ENCODE results near the gene GDA. TPM values are rescaled to one million over a fixed set of nuclear protein-coding genes. Genes with fewer than 3 reads are reported as not detected.

GDA gene
- total RNA-seq, 1 donor from 2014 or later: 1.2 TPM

DNA sequence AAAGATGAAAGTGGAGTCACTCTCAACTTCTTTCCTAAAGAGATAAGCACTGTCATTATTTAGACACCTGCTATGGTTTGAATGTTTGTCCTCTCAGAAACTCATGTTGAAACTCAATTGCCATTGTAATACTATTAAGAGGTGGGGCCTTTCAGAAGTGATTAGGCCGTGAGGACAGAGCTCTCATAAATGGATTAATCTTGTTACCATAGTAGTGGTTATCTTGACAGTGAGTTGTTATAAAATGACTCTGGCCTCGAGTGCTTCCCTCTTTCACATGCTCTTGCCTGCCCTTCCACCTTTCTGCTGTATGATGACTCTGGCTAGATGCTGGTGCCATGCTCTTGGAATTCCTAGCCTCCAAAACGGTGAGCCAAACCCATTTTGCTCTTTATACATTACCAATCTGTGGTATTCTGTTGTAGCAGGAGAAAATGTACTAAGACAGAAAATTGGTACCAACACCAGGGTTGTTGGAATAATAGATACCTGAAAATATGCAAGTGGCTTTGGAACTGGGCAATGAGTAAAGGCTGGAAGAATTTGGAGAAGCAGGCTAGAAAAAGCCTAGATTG, 38.0 kb downstream of the GDA start:
- H3K27me3 Mint-ChIP-seq (ENCODE audit: unreplicated experiment): no peaks in the 10 kb centered on the region
- no peak for DNase-seq
- TF ChIP-seq, protein P1, sequence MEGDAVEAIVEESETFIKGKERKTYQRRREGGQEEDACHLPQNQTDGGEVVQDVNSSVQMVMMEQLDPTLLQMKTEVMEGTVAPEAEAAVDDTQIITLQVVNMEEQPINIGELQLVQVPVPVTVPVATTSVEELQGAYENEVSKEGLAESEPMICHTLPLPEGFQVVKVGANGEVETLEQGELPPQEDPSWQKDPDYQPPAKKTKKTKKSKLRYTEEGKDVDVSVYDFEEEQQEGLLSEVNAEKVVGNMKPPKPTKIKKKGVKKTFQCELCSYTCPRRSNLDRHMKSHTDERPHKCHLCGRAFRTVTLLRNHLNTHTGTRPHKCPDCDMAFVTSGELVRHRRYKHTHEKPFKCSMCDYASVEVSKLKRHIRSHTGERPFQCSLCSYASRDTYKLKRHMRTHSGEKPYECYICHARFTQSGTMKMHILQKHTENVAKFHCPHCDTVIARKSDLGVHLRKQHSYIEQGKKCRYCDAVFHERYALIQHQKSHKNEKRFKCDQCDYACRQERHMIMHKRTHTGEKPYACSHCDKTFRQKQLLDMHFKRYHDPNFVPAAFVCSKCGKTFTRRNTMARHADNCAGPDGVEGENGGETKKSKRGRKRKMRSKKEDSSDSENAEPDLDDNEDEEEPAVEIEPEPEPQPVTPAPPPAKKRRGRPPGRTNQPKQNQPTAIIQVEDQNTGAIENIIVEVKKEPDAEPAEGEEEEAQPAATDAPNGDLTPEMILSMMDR (IDR thresholded peaks at IDR 0.05; ENCODE audit: partially characterized antibody, unreplicated experiment): no peak
- no peaks in the 10 kb centered on the region for H3K9me3 Mint-ChIP-seq (ENCODE audit: unreplicated experiment)
- no peak overlapping the region for H3K4me3 Mint-ChIP-seq (ENCODE audit: unreplicated experiment)
- peaks cover 3% of the 10 kb centered on the region for H3K36me3 Mint-ChIP-seq (ENCODE audit: unreplicated experiment)
- no peaks in the 10 kb centered on the region for H3K4me1 Mint-ChIP-seq (ENCODE audit: low read depth, unreplicated experiment)
- no peak overlapping the region for H3K27ac Mint-ChIP-seq (ENCODE audit: unreplicated experiment)

DNA sequence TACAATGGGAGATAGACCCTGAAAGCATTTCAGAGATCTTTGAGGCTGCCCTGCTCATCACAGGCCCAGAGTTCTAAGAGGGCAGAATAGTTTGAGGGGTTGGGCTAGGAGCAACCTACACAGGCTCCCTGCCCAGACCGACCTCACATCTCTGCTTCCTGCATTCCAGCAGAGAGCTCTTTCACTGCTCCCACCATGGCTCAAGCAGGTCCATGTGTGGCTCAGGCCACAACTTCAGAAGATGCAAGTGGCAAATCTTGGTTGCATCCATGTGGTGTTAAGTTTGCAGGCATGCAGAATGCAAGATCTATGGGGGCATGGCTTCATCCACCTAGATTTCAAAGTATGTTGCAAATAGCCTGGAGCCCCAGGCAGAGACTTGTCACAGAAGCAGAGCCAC, 39.0 kb downstream of the GDA start:
- Mint-ChIP-seq H3K4me3 (ENCODE audit: unreplicated experiment) (no peak overlapping the region), H3K27ac (ENCODE audit: unreplicated experiment) (no peak overlapping the region), H3K9me3 (ENCODE audit: unreplicated experiment) (no peaks in the 10 kb centered on the region), H3K36me3 (ENCODE audit: unreplicated experiment) (no peaks in the 10 kb centered on the region), H3K27me3 (ENCODE audit: unreplicated experiment) (no peaks in the 10 kb centered on the region), H3K4me1 (ENCODE audit: low read depth, unreplicated experiment) (no peaks in the 10 kb centered on the region)
- TF ChIP-seq, protein P1 (IDR thresholded peaks at IDR 0.05; ENCODE audit: partially characterized antibody, unreplicated experiment): no peak
- no peak for DNase-seq

DNA sequence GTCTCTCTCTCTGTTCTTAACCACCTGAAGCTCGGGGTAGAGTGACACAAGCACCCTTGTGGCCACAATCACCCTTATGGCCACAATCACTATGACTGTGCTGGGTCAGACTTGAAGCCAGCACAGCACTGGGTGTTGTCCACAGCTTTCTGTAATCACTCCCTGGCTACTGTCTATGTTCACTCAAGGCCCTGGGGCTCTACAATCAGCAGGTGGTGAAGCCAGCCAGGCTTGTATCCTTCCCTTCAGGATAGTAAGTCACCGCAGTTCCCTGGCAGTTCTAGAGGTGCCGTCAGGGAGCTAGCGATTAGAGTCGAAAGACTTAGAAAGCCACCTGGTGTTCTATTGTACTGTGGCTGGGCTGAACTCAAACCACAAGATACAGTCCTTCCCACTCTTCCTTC, 44.2 kb downstream of the GDA start:
- TF ChIP-seq, protein P1 (IDR thresholded peaks at IDR 0.05; ENCODE audit: partially characterized antibody, unreplicated experiment): no peak
- no peaks in the 10 kb centered on the region for H3K36me3 Mint-ChIP-seq (ENCODE audit: unreplicated experiment)
- no peaks in the 10 kb centered on the region for H3K9me3 Mint-ChIP-seq (ENCODE audit: unreplicated experiment)
- no peak for DNase-seq
- H3K27me3 Mint-ChIP-seq (ENCODE audit: unreplicated experiment): peaks cover 1% of the 10 kb centered on the region
- no peaks in the 10 kb centered on the region for H3K4me1 Mint-ChIP-seq (ENCODE audit: low read depth, unreplicated experiment)
- H3K4me3 Mint-ChIP-seq (ENCODE audit: unreplicated experiment): no peak overlapping the region
- no peak overlapping the region for H3K27ac Mint-ChIP-seq (ENCODE audit: unreplicated experiment)

DNA sequence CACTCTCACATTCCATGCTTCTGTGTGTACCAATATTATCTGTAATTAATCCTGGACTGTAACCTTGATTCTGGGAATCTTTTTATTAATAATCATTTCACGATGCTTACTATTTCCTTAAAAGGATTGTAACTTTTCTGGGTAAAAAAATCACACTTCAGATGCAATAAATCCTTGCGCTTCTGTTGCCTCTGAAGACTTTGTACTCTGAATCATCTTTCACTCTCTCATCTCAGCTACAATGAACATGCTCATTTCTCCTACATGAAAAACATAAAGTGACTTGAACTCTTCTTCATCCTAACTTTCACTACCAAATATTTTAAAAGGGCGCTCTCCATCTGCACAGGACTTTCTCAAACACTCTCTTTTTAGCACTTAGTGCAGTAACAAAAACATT, 50.0 kb downstream of the GDA start:
- no peak for DNase-seq
- Mint-ChIP-seq H3K27ac (ENCODE audit: unreplicated experiment) (no peak overlapping the region), H3K4me3 (ENCODE audit: unreplicated experiment) (no peak overlapping the region), H3K36me3 (ENCODE audit: unreplicated experiment) (no peaks in the 10 kb centered on the region), H3K4me1 (ENCODE audit: low read depth, unreplicated experiment) (no peaks in the 10 kb centered on the region), H3K9me3 (ENCODE audit: unreplicated experiment) (no peaks in the 10 kb centered on the region), H3K27me3 (ENCODE audit: unreplicated experiment) (peaks cover 1% of the 10 kb centered on the region)
- TF ChIP-seq, protein P1 (IDR thresholded peaks at IDR 0.05; ENCODE audit: partially characterized antibody, unreplicated experiment): no peak

DNA sequence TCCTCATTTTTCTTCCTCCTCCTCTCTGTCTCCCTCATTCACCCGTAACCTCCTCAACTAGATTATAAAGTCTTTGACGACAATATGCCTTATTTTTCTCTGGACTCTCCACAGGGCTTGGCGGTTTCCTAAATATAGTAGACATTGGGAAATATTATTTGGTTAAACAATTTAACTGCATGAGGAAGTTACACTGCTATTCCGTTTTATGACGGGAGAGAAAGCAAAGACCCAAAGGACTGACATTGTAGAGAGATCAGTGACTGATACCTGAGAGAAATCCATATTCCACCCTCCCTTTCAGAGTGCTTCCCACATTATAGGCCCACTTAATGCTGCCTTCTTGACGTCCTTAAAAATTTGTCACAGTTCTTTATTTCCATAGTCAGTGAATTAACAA, 51.2 kb downstream of the GDA start:
- Mint-ChIP-seq H3K4me1 (ENCODE audit: low read depth, unreplicated experiment) (no peaks in the 10 kb centered on the region), H3K27me3 (ENCODE audit: unreplicated experiment) (peaks cover 1% of the 10 kb centered on the region), H3K36me3 (ENCODE audit: unreplicated experiment) (no peaks in the 10 kb centered on the region), H3K4me3 (ENCODE audit: unreplicated experiment) (no peak overlapping the region), H3K9me3 (ENCODE audit: unreplicated experiment) (no peaks in the 10 kb centered on the region), H3K27ac (ENCODE audit: unreplicated experiment) (no peak overlapping the region)
- TF ChIP-seq, protein P1 (IDR thresholded peaks at IDR 0.05; ENCODE audit: partially characterized antibody, unreplicated experiment): no peak
- DNase-seq: no peak

Measured in glutamatergic neuron (in vitro differentiated cells).